LNCaP clone FGC (cell line): Measurements from ENCODE around the gene NEBL.

ENCODE experiments used
- DNase-seq: peaks from one replicate; pipeline ENCODE4 v3.0.0-alpha.2; 2011; ENCODE audit warnings: low read depth
- H3K4me3 ChIP-seq: 2 replicates; pipeline ENCODE4 v1.5.1; 2011; ENCODE audit warnings: mild to moderate bottlenecking, low read depth, low read length, control low read depth
- CTCF ChIP-seq: IDR thresholded peaks from 2 replicates; pipeline ENCODE4 v1.5.1; 2012; ENCODE audit warnings: mild to moderate bottlenecking; ENCODE audit not compliant: control insufficient read depth, insufficient read depth; ENCODE audit errors: extremely low read depth

NEBL gene

GRCh38 chr10:20879136-20879535 lies 18.0 kb downstream of the NEBL start:
- no peak overlapping the region for H3K4me3 ChIP-seq
- no peak for DNase-seq
- TF ChIP-seq CTCF: no peak

- no peak for DNase-seq
- H3K4me3 ChIP-seq: no peak overlapping the region
- no peak for TF ChIP-seq CTCF
Observed at GRCh38 chr10:20877986-20878983, 18.8 kb downstream of the NEBL start.

- no peak overlapping the region for H3K4me3 ChIP-seq
- no peak for TF ChIP-seq CTCF
- DNase-seq: no peak
Observed at GRCh38 chr10:20877554-20877953, 19.6 kb downstream of the NEBL start.

- no peak for DNase-seq
- H3K4me3 ChIP-seq: no peak overlapping the region
- TF ChIP-seq CTCF: no peak
Observed at GRCh38 chr10:20874261-20874660, 22.9 kb downstream of the NEBL start.

GRCh38 chr10:20871970-20872369 lies 25.1 kb downstream of the NEBL start:
- no peak for DNase-seq
- no peak for TF ChIP-seq CTCF
- no peak overlapping the region for H3K4me3 ChIP-seq

- TF ChIP-seq CTCF: no peak
- DNase-seq: no peak
- H3K4me3 ChIP-seq: no peak overlapping the region
Observed at GRCh38 chr10:20870834-20871233, 26.3 kb downstream of the NEBL start.

- H3K4me3 ChIP-seq: no peak overlapping the region
- no peak for TF ChIP-seq CTCF
- no peak for DNase-seq
Observed at GRCh38 chr10:20863008-20863407, 34.1 kb downstream of the NEBL start.
